Breast epithelium (tissue), 3 donors: ENCODE measurements around the gene RHBDL2.

Experiments used
- CTCF ChIP-seq, 3 donors: fragments of 450-650 bp; IDR thresholded peaks; one replicate each; pipeline ENCODE4 v1.5.1; 2016 to 2017; ENCODE audit warnings: antibody characterized with exemption in 3 of 3, mild to moderate bottlenecking in 3 of 3, moderate library complexity in 3 of 3
- POLR2A ChIP-seq: fragments of 450-650 bp; IDR thresholded peaks from one replicate; pipeline ENCODE4 v1.6.1; 2016; ENCODE audit warnings: antibody characterized with exemption, mild to moderate bottlenecking, moderate library complexity
- POLR2AphosphoS5 ChIP-seq, 3 donors: sonication (generic); formaldehyde crosslinking; IDR thresholded peaks; one replicate each; pipeline ENCODE4 v1.6.1; 2017; ENCODE audit warnings: antibody characterized with exemption in 3 of 3

DNA sequence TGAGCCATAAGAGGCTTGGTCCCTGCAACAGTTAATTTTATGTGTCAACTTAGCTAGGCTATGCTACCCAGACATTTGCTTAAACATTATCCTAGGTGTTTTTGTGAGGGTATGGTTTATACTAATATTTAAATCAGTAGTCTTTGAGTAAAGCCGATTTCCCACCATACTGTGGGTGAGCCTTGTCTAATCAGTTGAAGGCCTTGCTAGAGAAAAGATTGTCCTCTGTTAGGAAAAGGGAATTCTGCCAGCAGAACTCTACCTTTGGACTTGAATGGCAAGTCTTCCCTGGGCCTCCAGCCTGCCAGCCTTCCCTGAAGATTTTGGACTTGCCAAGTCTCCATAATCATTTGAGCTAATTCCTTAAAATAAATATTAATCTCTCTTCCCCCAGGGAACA lies 23.9 kb downstream of the RHBDL2 start:
- TF ChIP-seq CTCF (IDR thresholded peaks at IDR 0.05) (no peak), POLR2A (no peak), POLR2AphosphoS5 (IDR thresholded peaks at IDR 0.05) (no peak)
